HG03108 (cell line): ENCODE data around the gene RAB11FIP4.

Experiments used
- ATAC-seq: cut with Tn5 transposase; IDR thresholded peaks from one replicate; pipeline ENCODE4 v1.9.1; 2021; ENCODE audit warnings: moderate library complexity; ENCODE audit not compliant: unreplicated experiment

RAB11FIP4 gene

DNA sequence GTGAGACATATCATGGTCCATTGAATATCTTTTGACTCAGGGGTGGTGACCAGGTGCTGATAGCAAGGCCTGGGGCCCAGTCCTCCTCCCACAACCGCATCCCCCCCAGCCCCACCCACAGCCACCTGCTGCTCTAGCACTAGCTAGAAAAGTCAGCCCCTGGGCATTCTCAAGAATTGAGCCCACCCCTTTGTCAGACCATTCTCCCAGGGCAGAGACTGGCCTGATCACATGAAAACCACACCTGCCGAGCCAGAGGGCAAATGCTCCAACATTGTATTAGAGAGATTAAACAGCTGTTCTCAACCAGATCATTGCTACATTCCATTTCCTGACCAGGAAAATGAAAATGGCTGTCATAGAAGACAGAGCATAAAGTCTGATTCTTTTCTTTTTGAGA lies 62.4 kb downstream of the RAB11FIP4 start:
- no peak for ATAC-seq

DNA sequence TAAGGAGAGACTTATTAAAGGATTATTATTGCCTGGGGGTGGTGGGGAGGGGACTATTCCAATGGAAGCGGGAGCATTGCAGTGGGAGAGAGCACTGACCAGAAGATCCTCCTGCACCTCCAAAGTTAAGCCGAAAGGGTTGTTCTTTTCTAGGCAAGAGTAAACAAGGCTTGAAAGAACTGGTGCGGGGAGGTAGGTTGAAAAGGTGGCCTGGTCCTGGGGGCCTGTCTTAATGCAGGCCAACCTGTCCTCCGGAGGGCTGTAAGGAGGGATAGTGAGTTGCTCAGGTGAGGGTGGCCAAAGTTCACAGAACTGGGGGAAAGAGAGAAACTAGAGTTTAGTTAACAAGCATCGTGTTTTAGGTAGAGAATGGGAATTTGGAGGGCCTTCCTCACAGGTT lies 65.3 kb downstream of the RAB11FIP4 start:
- no peak for ATAC-seq

DNA sequence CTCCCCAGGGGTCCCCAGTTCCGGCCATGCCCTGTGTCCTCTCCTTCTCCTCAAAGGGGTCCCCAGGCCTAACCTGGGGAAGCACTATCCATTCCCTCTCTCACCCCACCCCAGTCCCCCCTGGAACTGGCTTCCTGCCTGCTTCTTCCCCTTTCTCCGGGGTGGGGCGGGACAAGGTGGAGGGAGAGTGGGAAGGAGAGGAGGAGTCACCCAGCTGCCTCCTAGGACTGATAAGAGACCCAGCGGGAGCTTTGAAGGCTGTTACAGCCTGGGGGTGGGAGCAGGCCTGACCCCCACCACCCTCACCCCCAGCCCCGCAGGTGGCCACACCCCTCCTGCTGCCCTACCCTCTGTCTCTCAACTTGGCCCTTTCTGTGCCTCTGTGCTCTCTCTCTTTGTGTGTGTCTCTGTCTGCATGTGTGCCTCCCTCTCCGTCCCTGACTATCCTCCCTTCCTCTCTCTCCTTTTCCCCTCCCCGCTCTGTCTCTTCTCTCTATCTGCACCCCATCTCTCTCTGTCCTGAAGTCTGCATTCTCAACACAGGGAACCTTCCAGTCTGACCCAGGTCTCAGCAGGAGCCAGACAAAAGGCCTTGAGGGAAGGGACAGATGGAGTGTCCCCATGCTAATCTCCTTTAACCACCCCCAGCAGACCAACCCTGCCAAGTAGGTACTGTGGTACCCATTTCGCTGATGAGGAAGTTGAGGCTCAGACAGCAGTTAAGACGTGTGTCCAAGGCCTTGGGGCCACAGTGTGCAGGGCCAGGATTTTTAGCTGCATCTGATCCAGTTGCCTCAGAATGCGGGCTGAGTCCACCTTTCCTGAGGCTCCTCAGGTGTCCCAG lies 66.1 kb downstream of the RAB11FIP4 start:
- no peak for ATAC-seq

DNA sequence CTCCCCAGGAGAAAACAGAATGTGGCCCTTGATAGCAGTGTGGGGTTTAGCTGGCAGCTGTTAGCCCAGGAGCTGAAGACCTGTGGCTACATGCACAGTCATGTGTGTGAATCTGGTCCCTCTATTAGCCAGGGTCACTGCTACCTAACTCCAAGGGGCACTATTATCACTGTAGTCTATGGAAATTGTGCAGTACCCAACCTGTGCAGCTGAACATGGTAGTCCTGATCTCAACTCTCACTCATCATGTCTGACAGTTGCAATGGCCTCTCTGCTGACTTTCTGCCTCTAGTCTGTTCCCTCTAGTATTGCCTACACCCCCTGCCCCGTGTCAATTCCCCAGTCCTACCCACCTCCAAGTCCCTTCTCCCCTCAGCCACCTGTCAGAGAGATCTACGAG lies 67.4 kb downstream of the RAB11FIP4 start:
- ATAC-seq: no peak

DNA sequence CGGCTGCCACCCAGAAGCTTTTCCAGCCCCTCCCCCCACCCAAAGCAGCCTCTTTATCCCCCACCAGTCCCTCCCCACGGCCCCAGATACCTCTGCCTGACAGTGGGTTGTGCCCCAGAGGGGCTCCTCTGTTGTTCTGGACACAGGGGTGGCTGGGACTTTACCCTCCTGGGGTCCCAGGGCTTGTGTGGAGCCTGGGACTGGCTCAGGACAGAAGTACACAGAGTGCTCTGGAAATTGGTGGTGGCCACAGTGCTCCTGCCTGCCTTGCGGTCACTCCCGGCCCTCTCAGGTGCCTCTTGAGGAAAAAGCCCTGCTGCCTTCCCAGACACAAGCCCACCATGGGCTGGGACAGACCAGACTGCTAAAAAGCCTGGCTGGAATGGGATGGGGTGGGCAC lies 68.2 kb downstream of the RAB11FIP4 start:
- no peak for ATAC-seq

DNA sequence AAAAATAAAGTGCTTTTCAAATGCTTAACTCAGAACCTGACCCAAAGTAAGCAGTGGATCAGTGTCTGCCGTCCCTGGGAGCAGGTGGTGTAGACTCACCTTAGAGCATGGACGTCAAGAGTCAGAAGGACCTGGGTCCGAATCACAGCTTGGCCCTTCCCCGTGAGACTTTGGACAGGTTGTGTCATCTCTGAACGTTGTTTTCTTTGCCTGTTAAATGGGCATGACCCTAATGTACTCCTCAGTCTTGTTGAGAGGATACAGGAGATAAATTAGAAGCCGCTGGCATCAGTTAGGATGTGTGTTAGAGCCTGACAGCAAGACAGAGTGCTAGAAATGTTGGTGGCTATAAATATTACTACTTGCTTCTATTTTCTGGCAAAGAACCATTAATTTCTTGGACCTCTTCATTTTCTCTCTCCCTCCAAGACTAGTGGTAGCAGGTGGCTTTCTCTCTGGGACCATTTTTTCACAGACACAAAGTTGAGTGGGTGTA lies 68.8 kb downstream of the RAB11FIP4 start:
- no peak for ATAC-seq

DNA sequence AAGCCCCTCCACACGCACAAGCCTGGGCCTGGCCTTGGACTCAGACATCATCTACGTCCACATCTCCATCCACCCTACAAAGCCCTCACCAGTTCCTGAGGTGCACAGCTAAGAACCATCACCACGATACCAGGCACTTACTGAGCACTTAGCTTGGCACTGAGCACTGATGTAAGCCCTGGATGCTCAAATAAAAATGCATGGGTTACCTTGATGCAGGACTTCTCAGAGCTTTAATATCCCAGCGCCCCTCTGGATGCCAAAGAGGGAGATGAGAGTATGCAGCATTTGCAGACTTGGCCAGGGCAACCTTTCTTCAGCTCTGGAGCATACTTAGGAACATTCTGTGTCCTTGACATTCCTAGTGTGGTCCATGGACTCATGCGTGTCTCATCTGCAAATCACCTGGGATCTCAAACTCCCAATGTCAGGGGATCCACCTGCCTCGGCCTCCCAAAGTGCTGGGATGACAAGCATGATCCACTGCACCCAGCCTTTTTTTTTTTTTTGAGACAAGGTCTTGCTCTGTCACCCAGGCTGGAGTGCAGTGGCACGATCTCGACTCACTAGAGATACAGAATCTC lies 69.8 kb downstream of the RAB11FIP4 start:
- no peak for ATAC-seq

DNA sequence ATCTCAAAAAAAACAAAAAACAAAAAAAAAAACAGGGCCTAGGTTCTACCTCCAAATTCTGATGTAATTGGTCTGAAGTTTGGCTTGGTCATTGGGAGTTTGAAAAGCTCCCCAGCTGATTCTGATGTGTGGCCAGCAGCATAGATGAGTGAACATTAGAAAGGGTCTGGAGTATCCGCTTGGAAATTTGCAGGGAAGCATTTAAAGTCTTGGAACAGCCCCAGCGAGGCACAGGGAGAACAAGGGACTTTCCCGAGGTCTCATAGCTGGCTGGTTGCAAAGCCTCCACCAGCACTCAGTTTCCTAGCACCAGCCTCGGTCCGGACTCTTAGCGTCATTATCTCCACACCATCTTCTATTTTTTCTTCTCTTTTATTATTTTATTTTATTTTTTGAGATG lies 70.8 kb downstream of the RAB11FIP4 start:
- no peak for ATAC-seq

DNA sequence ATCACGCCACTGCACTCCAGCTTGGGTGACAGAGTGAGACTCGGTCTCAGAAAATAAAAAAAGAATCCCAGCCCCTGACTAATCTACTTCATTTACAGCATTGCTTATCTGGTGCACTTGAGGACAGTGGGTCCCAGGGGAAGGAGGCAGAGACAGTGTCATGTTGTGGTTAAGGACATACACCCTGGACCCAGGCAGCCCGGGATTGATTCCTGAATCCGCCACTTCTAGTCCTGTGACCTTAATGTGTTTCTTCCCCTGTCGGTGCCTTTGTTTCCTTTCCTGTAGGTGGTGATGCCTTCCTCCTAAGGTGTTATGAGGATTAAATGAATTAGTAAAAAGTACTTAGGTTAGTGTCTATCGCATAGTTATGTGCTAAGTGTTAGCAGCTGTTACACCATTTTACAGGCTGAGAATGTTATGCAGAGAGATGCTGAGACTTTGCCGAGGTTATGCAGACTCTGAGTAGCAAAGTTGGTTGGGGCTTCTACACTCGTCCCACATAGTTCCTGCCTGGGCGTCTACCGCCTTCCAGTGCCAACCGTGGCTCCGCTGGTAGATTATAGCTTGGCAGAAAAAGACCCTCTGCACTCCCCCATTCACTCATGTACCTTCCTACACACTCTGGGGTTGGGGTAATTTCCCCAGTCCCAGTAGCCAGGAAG lies 74.8 kb downstream of the RAB11FIP4 start:
- ATAC-seq: no peak

DNA sequence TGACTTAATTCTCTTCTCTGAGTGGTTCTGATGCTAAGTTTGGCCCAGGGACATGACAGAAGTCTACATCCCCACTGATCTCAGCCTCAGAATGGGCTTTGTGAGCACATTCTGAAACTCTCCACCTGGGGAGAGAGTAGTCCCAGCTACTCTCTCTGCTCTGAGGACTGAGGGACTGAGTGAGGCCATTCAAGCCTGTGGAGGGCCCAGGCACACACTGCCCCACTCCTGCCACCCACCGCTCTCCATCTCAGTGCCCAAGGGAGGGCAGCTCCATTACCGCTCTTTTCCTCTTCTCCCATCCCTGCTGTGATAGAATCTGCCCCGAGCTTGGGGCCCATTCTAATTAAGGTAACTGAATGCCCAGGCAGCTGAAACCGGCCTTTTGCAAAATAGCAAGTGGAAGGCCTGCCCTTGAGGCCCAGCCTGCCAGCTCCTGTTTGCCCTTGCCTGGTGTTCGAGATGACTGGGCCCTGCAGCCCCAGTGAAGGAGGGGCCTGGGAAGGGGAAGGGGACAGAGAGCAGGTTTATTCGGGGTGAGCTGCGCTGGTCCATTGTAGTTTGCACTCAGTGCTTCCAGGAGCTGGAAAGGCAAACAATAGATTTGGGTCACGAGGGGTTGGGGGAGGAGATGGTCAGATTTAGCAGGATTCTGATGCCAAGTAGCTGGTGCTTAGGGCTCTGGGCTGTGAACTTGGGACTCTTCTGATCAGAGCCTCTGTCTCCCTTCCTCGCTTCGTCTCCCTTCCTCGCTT lies 76.2 kb downstream of the RAB11FIP4 start:
- no peak for ATAC-seq

DNA sequence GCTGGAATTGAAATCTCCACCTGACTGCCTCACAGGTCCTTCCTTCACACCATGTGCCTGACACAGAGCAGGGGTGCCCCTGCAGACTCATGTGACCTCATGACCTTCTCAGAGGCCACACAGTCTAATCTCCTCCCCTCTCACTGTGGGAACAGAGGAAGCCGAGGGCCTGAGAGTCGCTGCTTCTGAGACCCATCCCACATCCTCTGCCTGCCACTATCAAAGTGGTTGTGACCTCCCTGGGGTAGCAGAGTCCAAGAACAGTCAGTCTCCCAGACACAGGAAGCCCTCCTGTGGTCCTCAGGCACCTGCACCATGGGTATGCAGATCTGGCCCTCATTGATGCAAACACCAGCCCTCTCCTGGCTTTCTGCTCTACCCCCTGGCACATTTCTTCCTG lies 78.5 kb downstream of the RAB11FIP4 start:
- no peak for ATAC-seq

DNA sequence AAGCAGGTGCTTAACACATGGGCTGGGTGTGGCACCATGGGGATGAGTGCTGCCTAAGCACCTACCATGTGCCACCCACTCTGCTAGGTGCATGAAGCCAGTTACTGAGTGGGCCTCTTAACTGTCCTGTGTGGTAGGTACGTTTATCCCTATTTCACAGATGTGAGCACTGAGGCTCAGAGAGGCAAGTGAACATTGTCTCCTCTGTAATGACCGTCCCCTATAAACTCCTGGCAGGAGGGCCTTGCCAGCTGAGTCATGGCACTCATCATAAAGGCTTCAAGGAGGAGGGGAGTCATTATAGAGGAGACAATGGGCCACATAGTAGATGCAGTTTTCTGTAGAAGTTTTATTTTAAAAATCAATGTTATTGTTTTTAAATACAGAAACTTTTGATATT lies 79.1 kb downstream of the RAB11FIP4 start:
- ATAC-seq: no peak

DNA sequence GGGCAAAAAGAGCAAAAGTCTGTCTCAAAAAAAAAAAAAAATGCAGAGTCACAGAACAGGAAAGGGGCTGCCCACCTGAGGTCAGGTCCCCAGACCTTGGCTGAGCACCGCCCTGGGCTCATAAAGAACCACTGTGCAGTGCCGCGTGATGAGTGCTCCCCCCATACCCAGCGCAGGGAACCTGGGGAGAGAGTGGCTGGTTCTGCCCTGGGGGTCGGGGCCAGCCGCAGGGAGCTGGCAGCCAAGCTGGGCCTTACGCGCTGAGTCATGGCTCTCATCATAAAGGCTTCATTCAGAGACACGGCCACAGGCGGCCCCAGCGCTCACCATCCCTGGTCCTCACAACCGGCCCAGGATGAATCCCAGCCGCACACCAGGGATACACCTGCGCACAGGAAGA lies 80.7 kb downstream of the RAB11FIP4 start:
- no peak for ATAC-seq

DNA sequence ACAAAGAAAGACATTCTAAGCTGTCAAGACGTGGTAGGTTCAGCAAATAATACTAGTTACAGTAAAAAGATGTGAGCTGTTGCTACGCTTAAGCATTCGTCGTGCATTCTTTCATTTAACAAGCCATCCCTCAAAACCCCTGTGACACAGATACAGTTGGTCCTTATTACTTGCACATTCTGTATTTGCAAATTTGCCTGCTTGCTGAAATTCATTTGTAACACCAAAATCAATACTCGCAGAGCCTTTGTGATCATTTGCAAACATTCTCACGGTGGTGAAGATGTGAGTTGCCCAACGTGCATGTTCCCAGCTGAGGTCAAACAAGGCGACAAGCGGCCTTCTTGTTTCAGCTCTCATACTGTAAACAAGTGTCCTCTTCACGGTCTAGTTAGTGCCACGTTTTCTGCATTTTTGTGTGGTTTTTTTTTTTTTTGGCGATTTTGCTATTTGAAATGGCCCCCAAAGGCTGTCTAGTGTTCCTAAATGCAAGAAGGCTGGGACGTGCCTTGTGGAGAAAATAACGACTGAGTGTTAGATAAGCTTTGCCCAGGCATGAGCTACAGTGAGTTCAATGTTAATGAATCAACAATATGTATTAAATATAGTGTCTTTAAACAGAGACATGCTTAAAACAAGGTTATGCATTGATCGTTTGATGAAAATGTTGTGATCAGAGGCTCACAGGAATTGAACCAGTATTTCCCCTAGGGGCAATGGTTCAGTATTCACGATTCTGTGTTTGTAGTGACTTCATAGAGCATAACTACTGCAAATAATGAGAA lies 84.1 kb downstream of the RAB11FIP4 start:
- no peak for ATAC-seq

DNA sequence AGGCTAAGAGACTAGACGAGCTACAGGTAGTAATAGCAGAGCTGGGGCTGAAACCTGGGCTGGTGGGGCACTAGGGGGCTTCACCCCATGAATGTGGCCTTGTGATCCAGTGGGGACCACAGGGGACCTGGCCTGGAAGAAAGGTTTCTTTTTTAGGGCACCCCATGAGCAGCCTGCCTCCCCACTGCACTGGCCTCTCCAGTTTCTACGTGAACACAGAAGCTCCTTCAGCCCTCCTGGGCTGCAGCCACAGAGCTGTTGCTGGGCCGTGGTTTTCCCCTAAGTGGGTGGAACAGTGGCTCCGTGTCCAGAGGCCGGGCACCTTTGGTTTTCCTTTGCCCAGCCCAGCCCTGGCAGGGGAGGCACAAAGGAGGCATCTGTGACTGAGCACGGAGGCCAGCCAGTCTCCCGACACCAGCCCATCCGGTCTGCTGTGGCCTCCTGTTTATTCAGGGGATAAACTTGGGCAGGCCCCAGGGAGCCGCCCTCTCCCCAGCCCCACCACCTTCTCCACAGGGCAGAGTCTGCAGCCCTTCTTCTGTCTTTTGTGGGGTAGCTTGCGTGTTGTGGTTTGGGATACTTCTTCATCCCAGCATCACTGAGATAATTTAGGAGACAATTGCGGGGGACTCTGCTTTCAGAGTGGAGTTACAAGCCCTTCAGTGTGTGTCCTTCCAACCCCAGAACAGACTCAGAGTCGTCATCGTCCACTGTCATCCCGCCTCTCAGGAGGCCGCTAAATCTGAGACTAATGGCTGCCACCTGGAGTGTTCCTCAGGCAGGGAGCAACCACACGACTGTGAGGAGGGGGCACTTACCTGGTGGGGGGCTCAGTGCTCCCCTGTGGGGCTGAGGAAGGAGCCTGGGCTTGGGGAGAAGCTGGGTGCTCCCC lies 85.3 kb downstream of the RAB11FIP4 start:
- ATAC-seq: no peak

DNA sequence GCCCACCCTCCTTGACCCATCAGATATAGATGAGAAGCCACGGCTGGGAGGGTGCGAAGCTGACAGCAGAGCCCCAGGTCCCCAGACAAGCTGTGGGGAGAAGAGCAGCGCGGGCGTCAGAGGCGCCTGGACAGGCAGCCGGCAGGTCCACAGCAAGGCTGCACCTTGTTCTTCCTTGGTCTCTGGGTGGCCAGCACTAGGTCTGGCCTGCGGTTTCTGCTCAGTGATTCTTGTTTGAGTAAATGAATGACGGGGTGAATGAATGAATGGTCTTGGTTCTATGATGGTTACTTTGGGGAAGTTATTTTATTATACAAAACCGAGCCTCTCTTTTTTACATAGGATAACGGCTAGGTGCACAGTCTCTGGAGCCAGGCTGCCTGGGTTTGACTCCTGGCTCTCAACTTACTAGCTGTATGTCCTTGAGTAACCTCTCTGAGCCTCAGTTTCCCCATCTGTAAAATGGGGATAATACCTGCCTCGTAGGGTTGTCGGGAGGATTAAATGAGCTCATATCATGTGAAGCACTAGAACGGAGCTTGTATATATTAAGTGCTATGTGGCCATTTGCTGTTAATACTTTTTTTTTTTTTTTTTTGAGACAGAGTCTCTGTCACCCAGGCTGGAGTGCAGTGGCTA lies 86.1 kb downstream of the RAB11FIP4 start:
- ATAC-seq: no peak

DNA sequence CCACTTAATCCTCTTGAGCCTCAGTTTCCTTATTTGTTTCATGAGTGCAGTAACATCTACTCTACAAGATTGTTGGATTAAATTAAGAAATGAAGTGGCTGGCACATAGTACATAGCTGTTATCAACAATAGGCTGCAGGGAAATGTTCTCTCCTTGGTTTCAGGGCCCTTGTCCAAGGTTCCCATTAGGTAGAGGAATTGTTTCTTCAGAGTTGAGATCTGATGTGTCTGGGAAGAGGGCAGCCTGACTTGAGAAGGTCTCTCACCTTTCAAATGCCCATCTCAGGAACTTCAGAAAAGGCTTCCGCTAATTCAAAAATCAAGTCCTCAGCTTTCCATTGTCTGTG lies 87.6 kb downstream of the RAB11FIP4 start:
- no peak for ATAC-seq

DNA sequence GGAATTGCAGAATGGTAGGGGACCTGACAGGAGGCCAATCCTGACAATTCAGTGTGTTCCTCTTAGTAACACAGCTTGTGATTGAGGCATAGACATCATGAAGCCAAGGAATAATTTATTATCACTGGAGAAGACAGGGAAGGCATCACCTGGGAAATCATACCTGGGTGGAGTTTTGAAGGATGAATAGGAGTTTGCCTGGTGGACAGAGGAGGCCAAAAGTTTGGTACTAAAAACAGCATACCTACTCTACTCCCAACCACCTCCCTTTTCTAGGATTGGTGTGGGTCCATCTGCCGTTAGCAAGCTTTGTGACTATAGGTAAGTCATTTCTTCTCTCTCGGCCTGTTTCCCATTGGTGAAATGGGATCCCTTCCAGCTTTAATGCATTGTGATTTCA lies 88.0 kb downstream of the RAB11FIP4 start:
- no peak for ATAC-seq

DNA sequence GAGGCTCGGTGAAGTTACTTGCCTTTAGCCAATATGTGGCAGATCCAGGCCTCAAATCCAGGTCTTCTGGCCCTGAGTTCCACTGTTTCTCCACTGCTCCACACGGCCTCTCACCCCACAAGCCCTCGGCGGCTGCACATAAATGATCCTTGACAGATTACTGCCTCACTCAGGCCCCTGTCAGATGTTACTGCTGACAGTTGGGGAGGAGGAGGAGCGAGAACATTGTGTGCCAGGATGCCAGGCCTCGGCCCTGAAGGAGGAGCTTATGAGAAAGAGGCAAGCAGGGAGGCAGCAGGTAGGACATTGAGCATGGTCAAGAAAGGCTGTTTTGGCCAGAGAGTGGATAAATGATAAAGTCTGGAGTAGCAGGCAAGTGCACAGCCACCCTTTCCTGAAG lies 88.6 kb downstream of the RAB11FIP4 start:
- ATAC-seq: no peak
